T follicular helper cell (primary cell): Measurements from ENCODE around the gene LRRFIP1.
"Not testable (repeated sequence)": the region's sequence is repeated elsewhere in the genome, so short reads cannot be mapped to it uniquely, and the experiment has no call there.

ENCODE experiments used
- DNase-seq: peaks from one replicate; pipeline ENCODE4 v3.0.0-alpha.2; 2020; ENCODE audit warnings: low read depth

LRRFIP1 gene

GRCh38 chr2:237782181-237782580 lies 154.8 kb downstream of the LRRFIP1 start:
- no peak for DNase-seq

GRCh38 chr2:237783678-237784077 lies 156.3 kb downstream of the LRRFIP1 start:
- not testable (repeated sequence) for DNase-seq

GRCh38 chr2:237786936-237787335 lies 159.5 kb downstream of the LRRFIP1 start:
- DNase-seq: no peak

- no peak for DNase-seq
Measured at GRCh38 chr2:237790353-237790752, 163.0 kb downstream of the LRRFIP1 start.

- DNase-seq: no peak
Measured at GRCh38 chr2:237791977-237792727, 164.8 kb downstream of the LRRFIP1 start.

- no peak for DNase-seq
Measured at GRCh38 chr2:237797253-237797652, 169.9 kb downstream of the LRRFIP1 start.

GRCh38 chr2:237798236-237799059 lies 171.1 kb downstream of the LRRFIP1 start, which contains the start of gene RBM44:
RBM44 (plus strand) TSS chr2:237798779; CDS start chr2:237813610, 14,831 bp downstream.
- DNase-seq: no peak

- no peak for DNase-seq
Measured at GRCh38 chr2:237799060-237799428, 171.7 kb downstream of the LRRFIP1 start.

- DNase-seq: no peak
Measured at GRCh38 chr2:237801466-237801865, 174.1 kb downstream of the LRRFIP1 start.

GRCh38 chr2:237806334-237806733 lies 178.9 kb downstream of the LRRFIP1 start:
- DNase-seq: no peak

GRCh38 chr2:237815637-237816036 lies 188.2 kb downstream of the LRRFIP1 start:
- no peak for DNase-seq

- DNase-seq: no peak
Measured at GRCh38 chr2:237816531-237816930, 189.1 kb downstream of the LRRFIP1 start.

- no peak for DNase-seq
Measured at GRCh38 chr2:237818066-237818473, 190.7 kb downstream of the LRRFIP1 start.

- DNase-seq: no peak
Measured at GRCh38 chr2:237819231-237819630, 191.8 kb downstream of the LRRFIP1 start.

- no peak for DNase-seq
Measured at GRCh38 chr2:237820421-237820820, 193.0 kb downstream of the LRRFIP1 start.

GRCh38 chr2:237823544-237823943 lies 196.2 kb downstream of the LRRFIP1 start:
- no peak for DNase-seq

GRCh38 chr2:237824085-237824484 lies 196.7 kb downstream of the LRRFIP1 start:
- no peak for DNase-seq

- no peak for DNase-seq
Measured at GRCh38 chr2:237827421-237827987, 200.1 kb downstream of the LRRFIP1 start.
